Stimulated activated naive CD4-positive, alpha-beta T cell (primary cell): Measurements from ENCODE around the gene NRG2.

Experiments used
- DNase-seq, 6 experiments: peaks; one replicate each; lab custom pipeline; 2025; lab: John Stamatoyannopoulos, UW

Gene NRG2

GRCh38 chr5:140007311-140007710, 35.8 kb downstream of the NRG2 start:
- DNase-seq = no peak

GRCh38 chr5:140005145-140005591, 37.9 kb downstream of the NRG2 start:
- no peak for DNase-seq

- no peak for DNase-seq
Observed at GRCh38 chr5:140004174-140004573, 38.9 kb downstream of the NRG2 start.

- no peak for DNase-seq
Observed at GRCh38 chr5:140003519-140003918, 39.6 kb downstream of the NRG2 start.

GRCh38 chr5:140000332-140000731, 42.8 kb downstream of the NRG2 start:
- DNase-seq = no peak

- no peak for DNase-seq
Observed at GRCh38 chr5:139998837-139999236, 44.3 kb downstream of the NRG2 start.

GRCh38 chr5:139997276-139997675, 45.8 kb downstream of the NRG2 start:
- DNase-seq = no peak

GRCh38 chr5:139995929-139996328, 47.2 kb downstream of the NRG2 start:
- DNase-seq = no peak

GRCh38 chr5:139994234-139994633, 48.9 kb downstream of the NRG2 start:
- no peak for DNase-seq

GRCh38 chr5:139985733-139986132, 57.4 kb downstream of the NRG2 start:
- no peak for DNase-seq

- DNase-seq = no peak
Observed at GRCh38 chr5:139985290-139985689, 57.8 kb downstream of the NRG2 start.

- no peak for DNase-seq
Observed at GRCh38 chr5:139984816-139985215, 58.3 kb downstream of the NRG2 start.

- DNase-seq = no peak
Observed at GRCh38 chr5:139982975-139983240, 60.2 kb downstream of the NRG2 start.

GRCh38 chr5:139982157-139982974, 60.7 kb downstream of the NRG2 start:
- DNase-seq = no peak

- DNase-seq = no peak
Observed at GRCh38 chr5:139980765-139981164, 62.3 kb downstream of the NRG2 start.

- no peak for DNase-seq
Observed at GRCh38 chr5:139979943-139980342, 63.2 kb downstream of the NRG2 start.

- no peak for DNase-seq
Observed at GRCh38 chr5:139979518-139979917, 63.6 kb downstream of the NRG2 start.

GRCh38 chr5:139976703-139977102, 66.4 kb downstream of the NRG2 start:
- no peak for DNase-seq

- DNase-seq = no peak
Observed at GRCh38 chr5:139975942-139976341, 67.2 kb downstream of the NRG2 start.

GRCh38 chr5:139975306-139975705, 67.8 kb downstream of the NRG2 start:
- no peak for DNase-seq

GRCh38 chr5:139974661-139975060, 68.4 kb downstream of the NRG2 start:
- DNase-seq = no peak

- no peak for DNase-seq
Observed at GRCh38 chr5:139971202-139971725, 71.8 kb downstream of the NRG2 start.

GRCh38 chr5:139969318-139969717, 73.8 kb downstream of the NRG2 start:
- no peak for DNase-seq
